HG02973 (cell line): Measurements from ENCODE around the gene EBLN1.
"Not testable (repeated sequence)": the region's sequence is repeated elsewhere in the genome, so short reads cannot be mapped to it uniquely, and the experiment has no call there.

Experiments
- ATAC-seq: cut with Tn5 transposase; IDR thresholded peaks from one replicate; pipeline ENCODE4 v1.9.1; 2021; ENCODE audit warnings: moderate library complexity; ENCODE audit not compliant: unreplicated experiment

EBLN1 gene

DNA sequence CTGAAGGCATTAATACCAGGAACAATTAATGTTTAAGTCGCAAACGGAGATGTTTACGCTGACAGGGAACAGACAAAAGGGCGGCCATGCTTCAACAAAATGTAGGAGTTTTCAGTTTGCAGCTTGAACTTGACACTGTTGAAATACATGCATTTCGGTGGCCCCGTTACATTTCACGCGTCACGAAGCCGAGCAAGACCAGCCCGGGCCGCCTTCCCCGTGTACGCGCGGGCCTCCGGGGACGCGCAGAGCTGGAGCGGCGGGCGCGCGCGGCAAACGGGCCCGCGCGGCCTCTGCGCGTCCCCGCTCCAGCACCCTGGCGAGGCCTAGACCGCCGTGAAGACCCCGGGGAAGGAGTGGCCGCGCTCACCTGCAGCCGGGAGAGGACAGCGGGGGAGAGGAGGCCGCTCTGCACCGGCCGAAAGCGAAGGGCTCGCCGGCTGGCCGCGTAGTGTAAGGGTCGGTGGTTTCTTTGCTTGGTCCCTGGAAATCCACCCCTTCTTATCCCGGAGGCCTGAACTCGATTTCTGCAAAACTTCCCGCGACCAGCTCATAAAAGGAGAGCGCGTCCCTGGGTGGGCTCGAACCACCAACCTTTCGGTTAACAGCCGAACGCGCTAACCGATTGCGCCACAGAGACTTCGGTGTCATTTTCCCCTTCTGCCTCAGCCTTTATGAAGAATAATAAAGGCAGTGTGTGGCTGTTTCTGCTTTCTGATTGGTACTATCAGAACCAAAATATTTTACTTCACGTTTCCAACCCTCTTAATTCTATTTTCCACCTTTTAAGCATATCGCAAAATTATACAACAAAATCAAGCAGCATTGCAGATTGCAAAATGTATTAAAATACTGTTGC, 11.4 kb upstream of the EBLN1 start:
- peak; percentile 76 for ATAC-seq

DNA sequence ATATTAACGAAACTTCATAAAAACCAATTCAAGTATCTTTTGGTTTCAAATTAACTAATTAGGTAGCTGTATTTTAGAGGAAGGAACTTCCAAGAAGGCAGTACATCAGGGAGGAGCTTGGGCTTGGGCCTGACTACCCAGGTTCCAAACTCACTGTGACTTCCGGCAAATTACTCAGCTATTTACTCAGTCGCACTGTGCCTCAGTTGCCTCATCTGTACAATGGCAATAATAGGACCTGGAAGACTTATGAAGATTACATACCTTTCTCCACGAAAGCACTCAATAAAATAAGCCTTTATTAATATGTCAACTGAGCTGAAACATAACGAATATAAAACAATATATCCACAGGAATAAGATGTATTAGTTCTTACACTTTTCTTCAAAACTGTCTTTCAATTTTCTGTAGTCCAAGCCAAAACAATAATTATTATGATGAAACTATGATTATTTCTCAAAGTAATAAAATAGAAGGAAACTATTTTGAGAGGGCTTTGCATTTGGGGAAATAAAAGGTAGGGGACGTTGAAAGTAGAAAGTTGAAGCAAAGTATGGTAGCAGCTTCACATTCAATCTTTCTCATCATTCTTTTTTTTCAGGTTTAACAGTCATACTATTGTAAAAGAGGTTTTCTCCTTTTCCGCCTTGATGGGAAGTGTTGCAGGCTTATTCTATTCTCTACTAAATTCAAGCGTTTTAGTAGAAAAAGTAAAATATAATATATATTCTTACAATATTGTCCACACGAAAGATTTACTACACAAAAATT, 10.5 kb upstream of the EBLN1 start:
- no peak for ATAC-seq

DNA sequence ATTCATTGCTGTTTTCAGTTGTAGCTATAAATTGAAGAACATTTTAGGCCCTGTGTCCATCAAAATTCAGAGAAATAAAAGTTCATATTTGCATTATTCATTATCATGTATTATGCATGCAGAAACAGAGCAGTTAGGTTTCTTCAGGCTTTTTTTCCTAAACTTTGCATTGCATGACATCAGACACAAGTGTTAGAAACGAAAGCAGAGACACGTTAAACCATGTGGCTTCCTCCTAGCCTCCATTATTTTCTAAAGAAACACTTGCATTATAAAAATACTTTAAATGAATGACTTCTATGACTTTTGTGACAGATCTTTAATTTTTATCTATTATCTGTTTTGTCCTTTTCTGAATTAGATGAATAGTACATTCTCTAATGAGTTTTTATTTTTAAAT, 8.8 kb upstream of the EBLN1 start:
- ATAC-seq: no peak

DNA sequence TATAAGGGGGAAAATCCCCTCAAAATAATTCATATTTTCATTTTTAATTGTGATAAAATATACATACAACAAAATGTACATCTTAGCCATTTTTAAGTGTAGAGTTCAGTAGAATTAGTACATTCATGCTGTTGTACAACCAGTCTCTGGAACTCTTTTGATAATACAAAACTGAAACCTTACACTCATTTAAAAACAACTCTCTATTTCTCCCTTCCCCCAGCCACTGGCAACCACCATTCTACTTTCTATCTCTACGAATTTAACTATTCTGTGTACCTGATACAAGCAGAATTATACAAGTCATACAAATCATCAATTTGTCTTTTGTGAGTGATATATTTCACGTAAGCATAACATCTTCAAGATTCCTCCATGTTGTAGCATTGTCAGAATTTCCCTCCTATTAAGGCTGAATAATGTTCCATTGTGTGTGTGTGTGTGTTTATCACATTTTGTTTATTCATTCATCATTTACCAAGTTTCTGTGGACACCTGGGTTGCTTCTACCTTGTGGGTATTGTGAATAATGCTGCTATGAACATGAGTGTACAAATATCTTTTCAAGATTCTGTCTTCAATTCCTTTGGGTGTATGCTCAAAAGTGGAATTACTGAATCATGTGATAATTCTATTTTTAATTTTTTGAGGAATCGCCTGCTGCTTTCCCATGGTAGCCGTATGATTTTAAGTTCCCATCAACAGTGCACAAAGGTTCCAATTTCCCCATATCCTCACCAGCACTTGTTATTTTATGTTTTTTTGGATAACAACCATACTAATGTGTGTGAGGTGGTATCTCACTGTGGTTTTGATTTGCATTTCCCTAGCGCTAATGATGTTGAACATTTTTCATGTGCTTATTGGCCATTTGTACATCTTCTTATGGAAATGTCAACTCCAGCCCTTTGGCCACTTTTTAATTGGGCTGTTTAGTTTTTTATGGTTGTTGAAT, 4.7 kb upstream of the EBLN1 start:
- ATAC-seq: peak; percentile 69

DNA sequence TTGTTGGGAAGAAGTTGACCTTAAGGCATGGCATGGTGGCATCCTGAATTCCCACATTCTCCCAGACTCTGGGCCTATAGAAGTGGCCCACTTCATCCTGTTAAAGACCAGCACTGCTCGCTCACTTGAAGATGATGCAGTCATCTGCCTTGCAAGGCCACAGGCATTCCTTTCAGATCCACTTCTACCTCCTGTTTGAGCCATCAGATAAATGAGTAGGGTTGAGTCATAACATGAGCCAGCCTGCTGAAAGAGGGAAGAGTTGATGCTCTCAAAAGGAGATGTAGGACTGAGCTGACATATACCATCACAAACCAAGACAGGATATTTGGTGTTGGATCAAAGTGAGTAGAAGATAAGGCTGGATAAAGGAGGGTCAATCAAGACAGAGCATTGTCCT, 1.5 kb upstream of the EBLN1 start:
- ATAC-seq: no peak

DNA sequence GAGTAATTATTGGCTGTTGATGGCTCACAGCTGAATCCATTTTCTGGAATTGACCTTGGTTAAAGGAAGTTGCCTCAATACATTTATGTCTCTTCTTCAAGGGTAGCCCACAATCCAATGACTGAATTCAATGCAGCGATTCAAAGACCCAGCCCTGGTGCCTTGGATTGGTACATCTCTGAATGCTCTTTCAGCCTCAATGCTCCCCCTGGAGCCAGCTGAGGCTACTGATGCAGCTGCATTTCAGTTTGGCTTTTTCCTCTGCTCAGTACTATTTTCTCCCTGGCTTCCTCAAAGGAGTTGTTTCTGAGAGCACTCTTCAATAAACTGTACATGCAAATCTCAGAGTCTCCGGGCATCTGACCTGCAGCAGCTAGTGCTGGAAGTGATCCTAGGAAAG, 633 bp upstream of the EBLN1 start:
- ATAC-seq: no peak

DNA sequence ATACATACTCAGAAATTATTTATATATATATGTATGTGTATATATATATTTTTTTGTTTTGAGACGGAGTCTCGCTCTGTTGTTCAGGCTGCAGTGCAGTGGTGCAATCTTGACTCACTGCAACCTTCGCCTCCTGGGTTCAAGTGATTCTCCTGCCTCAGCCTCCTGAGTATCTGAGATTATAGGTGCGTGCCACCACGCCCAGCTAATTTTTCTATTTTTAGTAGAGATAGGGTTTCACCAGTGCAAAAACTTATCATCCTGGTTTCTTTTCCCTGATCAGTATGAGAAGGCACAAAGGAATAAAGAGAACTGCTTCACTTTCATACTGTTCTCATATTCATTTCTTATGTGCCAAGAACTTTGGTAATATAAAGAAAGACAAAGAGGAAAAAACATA, 731 bp downstream of the EBLN1 start:
- not testable (repeated sequence) for ATAC-seq

DNA sequence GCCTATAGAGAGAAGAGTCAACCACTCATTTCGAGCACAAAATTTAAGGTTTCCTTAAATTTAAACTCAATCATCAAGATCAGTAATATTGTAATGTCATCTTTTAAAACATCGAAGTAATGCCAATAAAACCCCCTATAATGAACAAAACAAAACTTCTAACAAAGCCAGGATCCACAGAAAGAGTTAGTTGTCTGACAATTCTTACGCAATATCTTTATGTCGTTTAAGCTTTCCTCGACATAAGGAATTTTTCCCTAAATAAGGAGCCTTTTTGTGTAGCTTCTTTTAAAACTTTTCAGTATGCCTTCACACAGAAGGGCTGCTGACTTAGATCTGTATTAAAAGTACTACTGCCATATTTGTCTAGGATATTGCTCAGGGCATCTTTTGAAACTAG, 7.5 kb downstream of the EBLN1 start:
- ATAC-seq: no peak

DNA sequence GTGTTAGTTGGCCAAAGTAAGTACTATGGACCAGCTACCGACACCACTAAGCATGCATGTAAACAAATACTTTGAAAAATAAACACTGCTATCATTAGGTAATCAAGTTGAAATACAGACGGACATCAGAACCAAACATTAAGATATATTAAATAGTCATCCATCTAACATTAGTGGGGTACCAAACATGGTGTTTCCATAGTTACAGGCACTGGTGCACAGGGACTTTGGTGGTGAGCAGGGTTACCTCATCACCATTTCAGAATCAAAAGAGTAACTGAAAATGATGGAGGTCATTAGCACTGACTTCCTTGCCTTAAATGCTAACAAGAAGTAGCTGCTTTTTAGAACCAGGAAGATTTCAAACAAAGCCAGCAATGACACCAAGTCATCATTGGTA, 23.9 kb downstream of the EBLN1 start:
- no peak for ATAC-seq

DNA sequence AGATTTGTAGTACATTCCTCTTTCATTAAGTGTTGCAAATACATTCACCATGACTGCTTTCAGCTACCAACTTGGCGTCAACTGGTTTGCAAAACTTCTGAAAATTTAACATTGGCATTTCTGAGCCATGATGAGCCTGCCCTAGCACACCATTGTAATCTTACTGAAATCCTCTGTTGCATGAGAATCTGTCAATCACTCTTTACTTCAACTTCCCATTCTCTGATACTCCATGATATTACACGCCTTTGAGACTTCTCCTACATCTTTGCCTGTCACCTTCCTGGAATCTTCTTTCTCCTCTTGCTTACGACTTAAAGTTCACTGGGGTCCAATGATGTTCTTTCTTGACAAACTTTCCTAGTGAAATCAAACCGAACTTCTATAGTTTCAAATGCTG, 32.2 kb downstream of the EBLN1 start:
- ATAC-seq: no peak

DNA sequence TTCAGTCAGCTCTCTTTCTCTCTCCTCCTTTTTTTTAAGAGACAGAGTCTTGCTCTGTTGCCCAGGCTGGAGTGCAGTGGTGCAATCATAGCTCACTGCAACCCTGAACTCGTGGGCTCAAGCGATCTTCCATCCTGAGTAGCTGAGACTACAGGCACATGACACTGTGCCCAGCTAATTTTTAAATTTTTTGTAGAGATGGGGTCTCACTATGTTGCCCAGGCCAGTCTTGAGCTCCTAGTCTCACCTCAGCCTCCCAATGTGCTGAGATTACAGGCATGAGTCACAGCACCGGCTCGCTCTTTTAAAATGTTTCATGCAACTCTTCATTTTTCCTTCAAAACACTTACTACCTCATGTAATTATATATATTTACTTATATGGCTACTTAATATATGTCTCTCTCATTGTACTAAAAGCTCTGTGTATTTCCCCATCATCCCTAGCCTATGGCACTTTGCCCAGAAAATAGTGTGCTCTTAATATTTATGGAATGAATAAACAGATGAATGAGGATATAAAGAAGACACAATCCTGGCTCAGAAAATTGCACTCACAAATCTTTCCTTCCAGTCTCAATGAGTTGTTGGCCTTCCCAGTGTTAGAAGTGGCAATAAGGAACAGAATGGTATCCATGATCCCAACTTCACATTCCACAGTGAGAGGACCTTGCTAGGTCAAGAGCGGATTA, 33.9 kb downstream of the EBLN1 start:
- ATAC-seq: no peak

DNA sequence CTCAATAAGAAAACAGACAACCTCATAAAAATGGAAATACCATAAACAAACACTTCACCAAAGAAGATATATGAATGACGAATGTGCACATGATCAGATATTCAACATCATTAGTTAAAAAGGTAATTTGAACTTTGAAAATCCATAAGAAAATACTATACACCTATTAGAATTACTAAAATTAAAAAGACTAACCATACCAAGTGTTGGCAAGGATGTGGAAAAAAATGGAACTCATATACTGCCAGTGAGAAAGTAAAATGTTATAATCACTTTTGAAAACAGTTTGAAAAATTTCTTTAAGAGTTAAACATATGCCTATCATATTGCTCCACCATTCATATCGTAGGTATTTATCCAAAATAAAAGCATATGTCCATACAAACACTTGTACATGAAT, 37.1 kb downstream of the EBLN1 start:
- ATAC-seq: no peak

DNA sequence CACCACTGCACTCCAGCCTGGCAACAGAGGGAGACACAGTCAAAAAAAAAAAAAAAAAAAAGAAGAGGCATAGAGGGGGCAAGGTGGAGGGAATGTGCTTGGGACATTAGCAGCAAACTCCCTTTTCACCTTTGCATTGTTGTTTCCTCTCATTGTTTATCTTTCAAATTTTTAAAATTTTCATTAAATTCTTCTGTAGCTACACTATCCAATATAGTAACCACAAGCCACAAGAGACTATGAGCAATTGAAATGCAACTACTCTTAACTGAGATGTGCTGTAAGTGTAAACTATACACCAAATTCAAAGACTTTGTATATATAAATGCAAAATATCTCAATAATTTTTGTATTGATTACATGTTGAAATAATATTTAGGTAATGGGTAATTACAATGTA, 43.4 kb downstream of the EBLN1 start:
- no peak for ATAC-seq

DNA sequence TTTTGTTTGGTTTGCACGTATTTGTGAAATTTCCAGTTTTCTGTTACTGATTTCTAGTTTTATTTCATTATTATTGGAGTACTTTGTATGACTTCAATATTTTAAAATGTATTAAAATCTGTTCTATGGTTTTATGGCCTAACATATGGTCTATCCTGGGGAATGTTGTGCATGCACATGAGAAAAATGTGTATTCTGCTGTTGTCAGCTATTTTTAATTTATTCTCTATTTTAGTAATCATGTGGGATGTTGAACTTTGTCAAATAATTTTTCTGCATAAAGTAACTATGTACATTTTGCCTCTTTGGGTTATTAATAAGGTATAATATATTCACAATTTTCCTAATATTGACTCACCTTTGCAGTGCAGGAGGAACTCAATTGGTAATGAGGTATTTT, 46.7 kb downstream of the EBLN1 start:
- ATAC-seq: no peak

DNA sequence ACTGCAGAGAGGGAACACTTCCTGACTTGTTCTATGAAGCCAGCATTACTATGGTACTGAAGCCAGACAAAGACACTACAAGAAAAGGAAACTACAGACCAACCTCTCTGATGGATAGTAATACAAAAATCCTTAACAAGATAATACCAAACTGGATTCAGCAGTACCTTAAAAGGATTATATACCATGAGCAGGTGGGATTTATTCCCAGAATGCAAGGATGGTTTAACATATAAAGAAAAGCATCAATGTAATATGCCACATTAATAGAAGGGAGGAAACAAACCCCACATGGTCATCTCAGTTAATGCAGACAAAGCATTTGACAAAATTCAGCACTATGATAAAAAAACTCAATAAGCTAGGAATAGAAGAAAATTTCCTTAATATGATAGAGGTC, 47.2 kb downstream of the EBLN1 start:
- no peak for ATAC-seq

DNA sequence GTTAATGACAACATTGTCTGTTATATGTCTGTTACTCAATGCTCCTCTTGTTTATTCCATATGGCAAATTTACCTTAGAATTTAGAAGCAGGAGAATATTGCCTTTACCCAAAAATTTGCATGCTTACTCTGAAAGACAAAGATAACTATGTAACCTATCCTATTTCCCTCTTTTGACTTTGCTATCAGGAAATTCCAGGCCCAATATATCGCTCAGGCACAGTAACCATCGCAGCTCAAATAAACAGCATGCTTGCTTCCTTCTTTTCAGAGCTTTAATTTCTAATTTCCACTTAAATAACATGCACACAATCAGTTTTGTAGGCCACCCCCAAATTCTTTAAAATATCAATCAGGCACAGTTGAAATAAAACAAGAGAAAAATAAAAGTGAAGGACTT, 57.8 kb downstream of the EBLN1 start:
- no peak for ATAC-seq

DNA sequence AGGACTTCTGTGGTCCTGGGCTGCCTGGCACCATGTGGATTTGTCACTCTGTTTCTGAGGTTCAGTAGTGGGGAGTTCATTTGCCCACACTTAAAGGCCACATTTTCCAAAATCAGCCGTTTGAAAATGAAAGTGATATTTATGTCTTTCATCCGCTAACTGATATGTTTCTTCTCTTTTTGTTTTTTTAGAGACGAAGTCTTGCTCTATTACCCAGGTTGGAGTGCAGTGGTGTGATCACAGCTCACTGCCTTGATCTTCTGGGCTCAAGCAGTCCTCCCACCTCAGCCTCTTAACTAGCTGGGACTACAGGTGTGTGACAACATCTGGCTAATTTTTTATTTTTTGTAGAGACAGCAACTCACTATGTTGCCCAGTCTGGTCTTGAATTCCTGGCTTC, 58.6 kb downstream of the EBLN1 start:
- no peak for ATAC-seq
